Measurements from ENCODE around the gene ATP9B.
A peak's percentile ranks its signal among the peaks of the same experiment; 100 is the strongest.

DNA sequence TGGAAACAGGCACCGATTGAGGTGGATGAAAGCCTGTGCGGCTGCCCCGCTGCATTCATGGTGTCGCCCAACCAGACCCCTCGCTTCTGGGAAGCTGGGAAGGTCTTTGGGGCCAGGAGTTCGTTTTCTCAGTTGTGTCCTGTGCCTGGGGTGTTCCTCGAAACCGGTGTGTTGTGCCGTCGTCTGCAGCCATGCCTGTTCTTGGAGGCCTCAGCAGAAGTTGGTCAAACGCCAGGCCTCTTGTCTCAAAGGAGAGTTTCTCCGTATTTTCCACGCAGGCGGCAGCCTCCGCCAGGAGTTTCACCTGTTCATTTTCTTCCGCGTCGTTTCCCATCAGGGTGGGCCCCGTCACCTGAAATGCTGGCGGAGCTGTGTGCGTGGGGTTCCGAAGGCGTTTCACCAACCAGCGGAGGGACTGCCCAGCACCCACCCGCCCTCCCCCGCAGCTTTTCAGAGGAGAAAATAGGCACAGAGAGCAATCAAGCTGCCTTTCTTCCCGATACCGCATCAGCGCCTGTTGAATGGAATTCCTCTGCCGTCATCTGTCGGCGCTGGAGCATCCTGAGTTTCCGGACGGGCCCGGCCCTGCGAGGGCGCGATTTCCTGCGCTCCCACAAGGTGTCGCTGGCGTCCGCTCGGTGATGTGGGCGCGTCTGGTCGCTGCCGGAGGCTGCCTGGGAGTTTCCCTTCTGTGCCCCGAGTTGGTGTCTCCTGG, 309.5 kb downstream of the ATP9B start:
- TF ChIP-seq, protein P1, sequence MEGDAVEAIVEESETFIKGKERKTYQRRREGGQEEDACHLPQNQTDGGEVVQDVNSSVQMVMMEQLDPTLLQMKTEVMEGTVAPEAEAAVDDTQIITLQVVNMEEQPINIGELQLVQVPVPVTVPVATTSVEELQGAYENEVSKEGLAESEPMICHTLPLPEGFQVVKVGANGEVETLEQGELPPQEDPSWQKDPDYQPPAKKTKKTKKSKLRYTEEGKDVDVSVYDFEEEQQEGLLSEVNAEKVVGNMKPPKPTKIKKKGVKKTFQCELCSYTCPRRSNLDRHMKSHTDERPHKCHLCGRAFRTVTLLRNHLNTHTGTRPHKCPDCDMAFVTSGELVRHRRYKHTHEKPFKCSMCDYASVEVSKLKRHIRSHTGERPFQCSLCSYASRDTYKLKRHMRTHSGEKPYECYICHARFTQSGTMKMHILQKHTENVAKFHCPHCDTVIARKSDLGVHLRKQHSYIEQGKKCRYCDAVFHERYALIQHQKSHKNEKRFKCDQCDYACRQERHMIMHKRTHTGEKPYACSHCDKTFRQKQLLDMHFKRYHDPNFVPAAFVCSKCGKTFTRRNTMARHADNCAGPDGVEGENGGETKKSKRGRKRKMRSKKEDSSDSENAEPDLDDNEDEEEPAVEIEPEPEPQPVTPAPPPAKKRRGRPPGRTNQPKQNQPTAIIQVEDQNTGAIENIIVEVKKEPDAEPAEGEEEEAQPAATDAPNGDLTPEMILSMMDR (IDR thresholded peaks at IDR 0.05): peak; percentile 77
- no peak for TF ChIP-seq ZFX (IDR thresholded peaks at IDR 0.05; ENCODE audit: borderline replicate concordance)
